OCI-LY3 (cell line): ENCODE data around the gene NAV2.

Experiments
- H2AFZ ChIP-seq: fragments of 200-600, 300-600 bp; shearing (Covaris generic); 2 replicates; pipeline ENCODE4 v1.6.0; 2014; ENCODE audit warnings: antibody characterized with exemption, low read depth, low read length
- H3K27ac ChIP-seq: fragments of 200-600, 300-600 bp; sonication (generic); 2 replicates; pipeline ENCODE4 v1.5.1; 2014; ENCODE audit warnings: mild to moderate bottlenecking, low read length, moderate library complexity, mixed read lengths
- H3K27me3 ChIP-seq: fragments of 200-600, 300-600 bp; sonication (generic); 2 replicates; pipeline ENCODE4 v1.6.1; 2014; ENCODE audit warnings: low read depth, low read length, mixed read lengths
- H3K36me3 ChIP-seq: fragments of 200-600, 300-600 bp; sonication (generic); replicated peaks from 2 replicates; pipeline ENCODE3; 2014; ENCODE audit warnings: low read depth, low read length, mixed read lengths
- H3K4me1 ChIP-seq: fragments of 300-600, 200-600 bp; sonication (generic); 2 replicates; pipeline ENCODE4 v1.6.1; 2014; ENCODE audit warnings: low read length, mixed read lengths
- H3K4me2 ChIP-seq: fragments of 200-600, 300-600 bp; sonication (generic); 2 replicates; pipeline ENCODE4 v1.6.1; 2014; ENCODE audit warnings: low read length, mixed read lengths
- H3K4me3 ChIP-seq: fragments of 300-600, 200-600 bp; sonication (generic); 2 replicates; pipeline ENCODE4 v1.5.1; 2014; ENCODE audit warnings: antibody characterized with exemption, mild to moderate bottlenecking, low read length, moderate library complexity
- H3K79me2 ChIP-seq: fragments of 300-600, 200-600 bp; shearing (Covaris generic); 2 replicates; pipeline ENCODE4 v1.6.1; 2014; ENCODE audit warnings: mild to moderate bottlenecking, low read length, mixed read lengths
- H3K9ac ChIP-seq: fragments of 300-600, 200-600 bp; shearing (Covaris generic); 2 replicates; pipeline ENCODE4 v1.6.0; 2014; ENCODE audit warnings: mild to moderate bottlenecking, low read length, moderate library complexity
- H3K9me3 ChIP-seq: fragments of 200-600, 300-600 bp; shearing (Covaris generic); 2 replicates; pipeline ENCODE4 v1.6.1; 2014; ENCODE audit warnings: low read length, mixed read lengths; ENCODE audit not compliant: insufficient read depth
- H4K20me1 ChIP-seq: fragments of 200-600, 300-600 bp; sonication (generic); 2 replicates; pipeline ENCODE4 v1.6.1; 2016; ENCODE audit warnings: low read length, mixed read lengths; ENCODE audit not compliant: insufficient read depth
- EZH2phosphoT487 ChIP-seq: fragments of 200-600 bp; shearing (Covaris generic); IDR thresholded peaks from 2 replicates; pipeline ENCODE4 v1.6.1; 2018; ENCODE audit warnings: antibody characterized with exemption, mixed run types, low read depth
- TF ChIP-seq, protein P1 (sequence below): fragments of 200-600, 300-600 bp; sonication (generic); IDR thresholded peaks from 2 replicates; pipeline ENCODE4 v1.5.1; 2014; ENCODE audit warnings: antibody characterized with exemption, low read length, low read depth

Gene NAV2

DNA sequence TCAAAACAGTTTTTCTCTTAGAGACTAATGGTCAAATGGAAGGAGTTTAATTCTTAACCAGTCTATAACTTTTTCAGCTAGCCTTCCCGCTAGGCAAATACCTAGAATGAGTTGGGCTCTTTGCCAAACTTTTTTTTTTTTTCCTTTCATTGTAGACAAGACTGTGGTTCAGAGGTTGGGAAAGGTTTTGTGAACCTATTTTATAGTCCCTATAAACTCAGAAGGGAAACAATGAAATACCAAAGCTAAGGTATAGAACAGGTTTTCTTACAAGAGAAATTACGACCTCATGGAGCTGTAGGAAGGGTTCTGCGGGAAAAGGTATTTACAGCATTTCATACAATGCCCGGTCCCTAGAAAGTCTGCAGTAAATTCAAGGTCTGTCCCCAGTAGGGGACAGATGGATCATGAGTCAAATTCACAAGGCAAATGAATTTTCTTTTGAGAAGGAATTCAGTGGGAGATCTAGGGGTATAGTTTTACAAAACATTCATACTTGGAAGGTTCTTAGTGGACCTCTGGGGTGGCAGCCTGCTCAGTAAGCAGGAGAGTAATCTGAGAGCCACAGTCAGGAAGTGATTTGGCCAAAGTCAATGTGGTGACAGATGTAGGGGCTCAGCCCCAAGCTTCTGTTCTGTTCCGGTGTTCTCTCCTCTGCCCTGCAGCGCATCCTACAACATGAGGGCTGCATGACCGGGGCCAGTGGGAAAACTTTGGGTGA is 300.9 kb downstream of the NAV2 start:
- no peak overlapping the region for H3K9ac ChIP-seq
- H3K9me3 ChIP-seq = no peaks in the 10 kb centered on the region
- no peak overlapping the region for H3K4me3 ChIP-seq
- no peaks in the 10 kb centered on the region for H3K79me2 ChIP-seq
- H2AFZ ChIP-seq = no peak overlapping the region
- no peak overlapping the region for H3K27ac ChIP-seq
- H3K4me2 ChIP-seq = no peak overlapping the region
- no peak for TF ChIP-seq EZH2phosphoT487
- peaks cover 58% of the 10 kb centered on the region for H3K27me3 ChIP-seq
- no peaks in the 10 kb centered on the region for H3K36me3 ChIP-seq
- H4K20me1 ChIP-seq = no peaks in the 10 kb centered on the region
- H3K4me1 ChIP-seq = peaks cover 12% of the 10 kb centered on the region

DNA sequence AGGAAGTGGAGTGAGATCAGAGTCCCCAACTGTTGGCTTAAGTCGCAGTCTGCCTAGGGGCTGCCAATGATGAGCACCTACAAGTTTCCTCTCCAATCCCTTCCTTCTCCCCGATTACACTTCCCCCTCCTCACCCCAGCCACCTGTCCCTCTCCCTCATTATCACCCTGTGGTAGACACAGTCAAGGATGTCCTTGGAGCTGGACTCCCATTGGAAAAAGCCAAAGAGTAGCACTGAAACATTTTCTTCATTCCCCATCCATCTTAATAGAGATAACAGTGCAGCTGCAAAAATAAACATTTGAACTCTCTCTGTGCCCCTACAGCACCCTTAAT is 301.4 kb downstream of the NAV2 start:
- H2AFZ ChIP-seq = no peak overlapping the region
- no peaks in the 10 kb centered on the region for H3K9me3 ChIP-seq
- no peaks in the 10 kb centered on the region for H4K20me1 ChIP-seq
- H3K36me3 ChIP-seq = no peaks in the 10 kb centered on the region
- no peak overlapping the region for H3K4me2 ChIP-seq
- peaks cover 56% of the 10 kb centered on the region for H3K27me3 ChIP-seq
- H3K9ac ChIP-seq = no peak overlapping the region
- H3K4me3 ChIP-seq = no peak overlapping the region
- no peak overlapping the region for H3K27ac ChIP-seq
- no peak for TF ChIP-seq EZH2phosphoT487
- TF ChIP-seq, protein P1, sequence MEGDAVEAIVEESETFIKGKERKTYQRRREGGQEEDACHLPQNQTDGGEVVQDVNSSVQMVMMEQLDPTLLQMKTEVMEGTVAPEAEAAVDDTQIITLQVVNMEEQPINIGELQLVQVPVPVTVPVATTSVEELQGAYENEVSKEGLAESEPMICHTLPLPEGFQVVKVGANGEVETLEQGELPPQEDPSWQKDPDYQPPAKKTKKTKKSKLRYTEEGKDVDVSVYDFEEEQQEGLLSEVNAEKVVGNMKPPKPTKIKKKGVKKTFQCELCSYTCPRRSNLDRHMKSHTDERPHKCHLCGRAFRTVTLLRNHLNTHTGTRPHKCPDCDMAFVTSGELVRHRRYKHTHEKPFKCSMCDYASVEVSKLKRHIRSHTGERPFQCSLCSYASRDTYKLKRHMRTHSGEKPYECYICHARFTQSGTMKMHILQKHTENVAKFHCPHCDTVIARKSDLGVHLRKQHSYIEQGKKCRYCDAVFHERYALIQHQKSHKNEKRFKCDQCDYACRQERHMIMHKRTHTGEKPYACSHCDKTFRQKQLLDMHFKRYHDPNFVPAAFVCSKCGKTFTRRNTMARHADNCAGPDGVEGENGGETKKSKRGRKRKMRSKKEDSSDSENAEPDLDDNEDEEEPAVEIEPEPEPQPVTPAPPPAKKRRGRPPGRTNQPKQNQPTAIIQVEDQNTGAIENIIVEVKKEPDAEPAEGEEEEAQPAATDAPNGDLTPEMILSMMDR = no peak
- H3K4me1 ChIP-seq = peaks cover 7% of the 10 kb centered on the region
- no peaks in the 10 kb centered on the region for H3K79me2 ChIP-seq

DNA sequence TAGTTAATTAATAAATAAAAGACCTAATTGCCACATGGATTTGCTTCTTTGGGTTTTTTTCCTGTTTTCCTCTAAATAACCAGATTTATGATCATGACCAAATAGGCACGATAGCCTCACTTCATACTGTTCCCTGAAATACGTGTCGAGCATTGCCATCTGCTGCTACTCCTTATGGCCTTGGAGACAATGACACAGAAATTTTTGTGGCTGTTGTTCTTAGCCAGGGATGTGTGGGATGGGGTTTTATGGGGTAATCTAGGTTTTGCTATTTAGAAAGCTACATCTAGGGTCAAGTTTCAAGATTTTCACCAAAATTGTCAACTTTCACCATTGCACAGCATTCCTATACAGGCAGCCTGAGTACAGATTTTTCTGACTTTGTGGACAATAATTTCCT is 302.5 kb downstream of the NAV2 start:
- Histone ChIP-seq H3K36me3 (no peaks in the 10 kb centered on the region), H3K4me3 (no peak overlapping the region), H3K4me1 (no peaks in the 10 kb centered on the region), H3K27me3 (peaks cover 52% of the 10 kb centered on the region), H3K79me2 (no peaks in the 10 kb centered on the region), H4K20me1 (no peaks in the 10 kb centered on the region), H2AFZ (no peak overlapping the region), H3K9ac (no peak overlapping the region), H3K27ac (no peak overlapping the region), H3K4me2 (no peak overlapping the region), H3K9me3 (no peaks in the 10 kb centered on the region)
- TF ChIP-seq EZH2phosphoT487 = no peak
- TF ChIP-seq, protein P1 = no peak

DNA sequence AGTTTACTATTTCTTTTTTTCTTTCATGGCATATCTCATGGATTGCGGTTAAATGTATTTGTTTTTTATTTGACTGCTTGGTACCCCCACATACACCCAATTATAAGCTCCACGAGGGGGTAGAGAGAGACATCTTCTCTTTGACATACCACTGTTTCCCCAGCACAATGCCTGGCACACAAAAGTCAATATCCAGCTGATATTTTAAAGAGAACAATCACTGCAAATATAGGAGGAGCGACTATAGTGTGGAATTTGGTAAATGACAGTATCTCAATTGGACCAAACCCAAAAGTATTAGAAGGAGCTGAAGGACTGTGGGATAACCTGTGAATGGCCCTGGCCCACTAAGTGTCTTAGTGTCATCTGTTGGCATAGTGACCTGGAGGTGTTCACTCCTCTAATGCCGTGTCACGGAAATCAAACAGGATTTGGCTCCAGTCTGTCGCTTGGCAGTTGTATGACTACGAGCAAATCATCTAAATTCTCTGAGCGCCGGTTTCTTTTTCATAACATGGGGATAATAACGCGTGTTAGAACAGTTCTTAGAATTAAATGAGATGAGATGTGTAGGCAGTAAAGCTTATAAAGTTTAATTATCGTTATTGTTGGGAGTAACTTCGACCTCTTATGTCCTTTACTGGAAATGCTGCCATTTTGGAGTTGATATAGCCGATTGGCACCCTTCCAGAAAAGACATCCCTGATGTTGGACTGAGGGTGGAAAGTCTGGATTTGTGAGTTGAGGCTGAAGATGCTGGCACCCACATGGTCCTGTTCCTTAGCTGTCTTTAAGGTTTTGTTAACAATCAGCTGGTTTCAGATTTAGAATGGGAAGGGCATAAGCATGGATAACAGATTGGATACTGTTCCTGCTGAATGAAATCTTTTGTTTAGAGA is 303.1 kb downstream of the NAV2 start:
- peaks cover 46% of the 10 kb centered on the region for H3K27me3 ChIP-seq
- H3K4me1 ChIP-seq = no peaks in the 10 kb centered on the region
- no peak for TF ChIP-seq EZH2phosphoT487
- TF ChIP-seq, protein P1 = no peak
- no peaks in the 10 kb centered on the region for H3K9me3 ChIP-seq
- H3K36me3 ChIP-seq = no peaks in the 10 kb centered on the region
- no peak overlapping the region for H3K4me3 ChIP-seq
- no peak overlapping the region for H3K9ac ChIP-seq
- H3K27ac ChIP-seq = no peak overlapping the region
- no peak overlapping the region for H2AFZ ChIP-seq
- no peaks in the 10 kb centered on the region for H4K20me1 ChIP-seq
- no peak overlapping the region for H3K4me2 ChIP-seq
- H3K79me2 ChIP-seq = no peaks in the 10 kb centered on the region
